ENCODE results near the gene CITED2. TPM values are rescaled to one million over a fixed set of nuclear protein-coding genes. Genes with fewer than 3 reads are reported as not detected.
A peak's percentile ranks its signal among the peaks of the same experiment; 100 is the strongest.

CITED2 gene
- total and polyA plus RNA-seq, 2 of the 8 experiments (the other 6 are each of a cell fraction or from before 2014, with no cell fraction given): 89.1 to 115 TPM

- H3K79me2 ChIP-seq (ENCODE audit: control insufficient read depth in 1 of 2, insufficient read depth in 2 of 2, low read length in 2 of 2): peaks cover 8 to 34% of the 10 kb centered on the region in 2 experiments; a peak in 3 of 4 replicates
- H4K91ac ChIP-seq (replicated peaks; ENCODE audit: insufficient read length, low read length): no peak overlapping the region
These were observed 3.5 kb downstream of the CITED2 start for GRCh38 chr6:139370999-139371345.

More at GRCh38 chr6:139370999-139371345, 3.5 kb downstream of the CITED2 start:
- H3K23ac ChIP-seq (ENCODE audit: insufficient read length): no peak overlapping the region
- H3K14ac ChIP-seq (ENCODE audit: insufficient read length): no peak overlapping the region
- DNase-seq (ENCODE audit: low read depth in 1 of 2, low spot score in 2 of 2) (no peak), FAIRE-seq (no peak)
- peak overlapping the region in 2 of 4 experiments; percentile 79 to 96; a peak in 3 of 8 replicates for H3K4me3 ChIP-seq (ENCODE audit: extremely low read depth in 1 of 4, insufficient read depth in 2 of 4, low read depth in 3 of 4, low read length in 4 of 4)
- peaks cover 2 to 33% (median 20%) of the 10 kb centered on the region in 4 experiments; a peak in 5 of 7 replicates for H3K4me1 ChIP-seq (replicated peaks in 1 of 4; ENCODE audit: control insufficient read depth in 3 of 4, insufficient read depth in 4 of 4, low read length in 3 of 4)
- H3K9me3 ChIP-seq (ENCODE audit: insufficient read depth in 2 of 2, low read depth in 1 of 2, low read length in 1 of 2): no peaks in the 10 kb centered on the region
- no peaks in the 10 kb centered on the region for H3K27me3 ChIP-seq (replicated peaks in 1 of 4; ENCODE audit: control insufficient read depth in 3 of 4, extremely low read depth in 1 of 4, insufficient read depth in 3 of 4, low read length in 3 of 4)
- H3K4me2 ChIP-seq (ENCODE audit: insufficient read depth in 1 of 2, low read depth in 2 of 2, low read length in 2 of 2): peak overlapping the region in 1 of 2 experiments; percentile 92; a peak in 1 of 4 replicates
- H3K18ac ChIP-seq (ENCODE audit: extremely low read depth, low read length): no peak overlapping the region
- H3K56ac ChIP-seq (replicated peaks; ENCODE audit: insufficient read length, low read depth, low read length): no peak overlapping the region
- H2BK12ac ChIP-seq (ENCODE audit: low read depth, low read length): no peak overlapping the region
- no peak overlapping the region for H3K27ac ChIP-seq (ENCODE audit: low read depth, low read length)
- H4K20me1 ChIP-seq (replicated peaks in 1 of 2; ENCODE audit: control insufficient read depth in 1 of 2, insufficient read depth in 2 of 2, low read length in 2 of 2): peaks cover 7% of the 10 kb centered on the region in 2 experiments
- H3K23me2 ChIP-seq (ENCODE audit: low read depth, low read length): peaks cover 16% of the 10 kb centered on the region
- H4K5ac ChIP-seq (ENCODE audit: insufficient read length, low read depth, low read length): no peak overlapping the region
- no peak overlapping the region for H2AK5ac ChIP-seq (ENCODE audit: low read depth, low read length)
- no peak overlapping the region for H3K9ac ChIP-seq (replicated peaks in 1 of 4; ENCODE audit: extremely low read depth in 1 of 4, low read depth in 3 of 4, low read length in 3 of 4)
- H3K36me3 ChIP-seq (ENCODE audit: control insufficient read depth in 2 of 4, insufficient read depth in 4 of 4, low read length in 3 of 4): peaks cover 3 to 35% (median 10%) of the 10 kb centered on the region in 4 experiments; a peak in 5 of 8 replicates
- CTCF ChIA-PET (ENCODE audit: partially characterized antibody): interaction anchor here (0.6 to 2.2 kb wide), 5 partner anchors 232 to 1794 kb away, joined by 3 to 13 read pairs (median 4); no protein-coding TSS in a partner anchor
- H2BK20ac ChIP-seq (ENCODE audit: low read length): no peak overlapping the region
- 83% methylated on average over 3 of the region's 3 CpGs; no CpG with 5 or more reads in 1 of the 2 experiments for WGBS, 2 experiments (ENCODE audit: extremely low coverage in 1 of 2, insufficient coverage in 1 of 2, insufficient read length in 1 of 2, insufficient replicate concordance in 2 of 2, low coverage in 1 of 2, low lambda C conversion rate in 2 of 2, missing lambda C conversion rate in 1 of 2)
- H2BK5ac ChIP-seq (ENCODE audit: low read depth, low read length): no peak overlapping the region
- no peak overlapping the region for H4K8ac ChIP-seq (ENCODE audit: extremely low read depth, insufficient read depth, low read length)
- no peak overlapping the region for H2BK120ac ChIP-seq (replicated peaks; ENCODE audit: low read depth, low read length)
- no peaks in the 10 kb centered on the region; the same call in 1 of the 2 replicates for H3K79me1 ChIP-seq (ENCODE audit: low read depth, low read length)
- no peak for TF ChIP-seq KDM5A (IDR thresholded peaks at IDR 0.05; ENCODE audit: low read length)
- no peak for TF ChIP-seq TAF7 (optimal IDR thresholded peaks at IDR 0.05; ENCODE audit: borderline replicate concordance, low read depth, low read length)
- TF ChIP-seq SRF (IDR thresholded peaks at IDR 0.05; ENCODE audit: low read depth, low read length): no peak
- TF ChIP-seq YY1 (IDR thresholded peaks at IDR 0.05; ENCODE audit: low read depth, low read length): no peak
- TF ChIP-seq PHF8 (conservative IDR thresholded peaks at IDR 0.05; ENCODE audit: low read depth, low read length): no peak
- TF ChIP-seq EGR1 (IDR thresholded peaks at IDR 0.05; ENCODE audit: borderline replicate concordance, low read depth, low read length): no peak
- no peak for TF ChIP-seq SP1 (IDR thresholded peaks at IDR 0.05; ENCODE audit: low read depth, low read length)
- POLR2A ChIA-PET (ENCODE audit: partially characterized antibody): interaction anchor here (0.6 to 0.7 kb wide), 3 partner anchors 16 to 288 kb away, joined by 3 to 5 read pairs (median 4); no protein-coding TSS in a partner anchor
- H2AFZ ChIP-seq (ENCODE audit: low read length): no peak overlapping the region
- H3K4ac ChIP-seq (replicated peaks; ENCODE audit: insufficient read length, low read depth, low read length): no peak overlapping the region
- H2BK15ac ChIP-seq (ENCODE audit: low read length): no peak overlapping the region
